Gastrocnemius medialis (tissue), 4 donors: Measurements from ENCODE around the gene CGGBP1.

Experiments used
- CTCF ChIP-seq, 5 experiments: fragments of 450-650 bp in 3 of 5; fragments of 200-600 bp in 2 of 5; sonication (generic) in 2 of 5; IDR thresholded peaks in 4 of 5; conservative IDR thresholded peaks in 1 of 5; 1 replicate in 4 of 5; 2 replicates in 1 of 5; pipeline ENCODE4 v1.5.1; 2016 to 2019; ENCODE audit warnings: antibody characterized with exemption in 5 of 5, mild to moderate bottlenecking in 3 of 5, moderate library complexity in 3 of 5
- POLR2A ChIP-seq, 2 donors: fragments of 450-650 bp; IDR thresholded peaks; one replicate each; pipeline ENCODE4 v1.6.1; 2017; ENCODE audit warnings: antibody characterized with exemption in 2 of 2, mild to moderate bottlenecking in 2 of 2, moderate library complexity in 2 of 2

GRCh38 chr3:88009066-88009465 is 49.7 kb downstream of the CGGBP1 start:
- TF ChIP-seq POLR2A (IDR thresholded peaks at IDR 0.05) (no peak), CTCF (IDR thresholded peaks at IDR 0.05 in 4 of 5, conservative IDR thresholded peaks at IDR 0.05 in 1 of 5) (no peak)
